ENCODE measurements around the gene GDPD4.

GDPD4 gene

GRCh38 chr11:77181226-77181625 is 120.3 kb downstream of the GDPD4 start:
- ATAC-seq (ENCODE audit: low read depth) (no peak), DNase-seq (ENCODE audit: low spot score) (no peak)
- Histone ChIP-seq H3K36me3 (ENCODE audit: low read depth) (no peaks in the 10 kb centered on the region), H3K4me1 (ENCODE audit: insufficient read depth, poor library complexity, severe bottlenecking) (no peaks in the 10 kb centered on the region), H3K9me3 (ENCODE audit: severe bottlenecking) (no peaks in the 10 kb centered on the region), H3K27ac (ENCODE audit: poor library complexity, severe bottlenecking) (no peak overlapping the region), H3K27me3 (ENCODE audit: insufficient read depth, poor library complexity, severe bottlenecking) (no peaks in the 10 kb centered on the region), H3K4me3 (ENCODE audit: severe bottlenecking) (no peak overlapping the region)
- no peak for TF ChIP-seq CTCF (IDR thresholded peaks at IDR 0.05; ENCODE audit: poor library complexity, severe bottlenecking)

GRCh38 chr11:77180346-77180745 is 121.1 kb downstream of the GDPD4 start:
- no peak for ATAC-seq (ENCODE audit: low read depth)
- H3K27me3 ChIP-seq (ENCODE audit: insufficient read depth, poor library complexity, severe bottlenecking), result no peaks in the 10 kb centered on the region
- DNase-seq (ENCODE audit: low spot score), result no peak
- H3K4me1 ChIP-seq (ENCODE audit: insufficient read depth, poor library complexity, severe bottlenecking), result no peaks in the 10 kb centered on the region
- no peak overlapping the region for H3K27ac ChIP-seq (ENCODE audit: poor library complexity, severe bottlenecking)
- H3K36me3 ChIP-seq (ENCODE audit: low read depth), result no peaks in the 10 kb centered on the region
- H3K9me3 ChIP-seq (ENCODE audit: severe bottlenecking), result no peaks in the 10 kb centered on the region
- no peak overlapping the region for H3K4me3 ChIP-seq (ENCODE audit: severe bottlenecking)
- TF ChIP-seq CTCF (IDR thresholded peaks at IDR 0.05; ENCODE audit: poor library complexity, severe bottlenecking), result no peak

GRCh38 chr11:77179681-77180080 is 121.8 kb downstream of the GDPD4 start:
- H3K27me3 ChIP-seq (ENCODE audit: insufficient read depth, poor library complexity, severe bottlenecking), result no peaks in the 10 kb centered on the region
- no peak for DNase-seq (ENCODE audit: low spot score)
- TF ChIP-seq CTCF (IDR thresholded peaks at IDR 0.05; ENCODE audit: poor library complexity, severe bottlenecking), result no peak
- no peaks in the 10 kb centered on the region for H3K4me1 ChIP-seq (ENCODE audit: insufficient read depth, poor library complexity, severe bottlenecking)
- no peak overlapping the region for H3K27ac ChIP-seq (ENCODE audit: poor library complexity, severe bottlenecking)
- H3K4me3 ChIP-seq (ENCODE audit: severe bottlenecking), result no peak overlapping the region
- no peak for ATAC-seq (ENCODE audit: low read depth)
- no peaks in the 10 kb centered on the region for H3K9me3 ChIP-seq (ENCODE audit: severe bottlenecking)
- no peaks in the 10 kb centered on the region for H3K36me3 ChIP-seq (ENCODE audit: low read depth)

GRCh38 chr11:77179048-77179447 is 122.4 kb downstream of the GDPD4 start:
- Histone ChIP-seq H3K4me3 (ENCODE audit: severe bottlenecking) (no peak overlapping the region), H3K4me1 (ENCODE audit: insufficient read depth, poor library complexity, severe bottlenecking) (no peaks in the 10 kb centered on the region), H3K27me3 (ENCODE audit: insufficient read depth, poor library complexity, severe bottlenecking) (no peaks in the 10 kb centered on the region), H3K27ac (ENCODE audit: poor library complexity, severe bottlenecking) (no peak overlapping the region), H3K9me3 (ENCODE audit: severe bottlenecking) (no peaks in the 10 kb centered on the region), H3K36me3 (ENCODE audit: low read depth) (no peaks in the 10 kb centered on the region)
- DNase-seq (ENCODE audit: low spot score), result no peak
- no peak for ATAC-seq (ENCODE audit: low read depth)
- TF ChIP-seq CTCF (IDR thresholded peaks at IDR 0.05; ENCODE audit: poor library complexity, severe bottlenecking), result no peak

GRCh38 chr11:77178150-77178549 is 123.3 kb downstream of the GDPD4 start:
- no peaks in the 10 kb centered on the region for H3K27me3 ChIP-seq (ENCODE audit: insufficient read depth, poor library complexity, severe bottlenecking)
- TF ChIP-seq CTCF (IDR thresholded peaks at IDR 0.05; ENCODE audit: poor library complexity, severe bottlenecking), result no peak
- H3K4me3 ChIP-seq (ENCODE audit: severe bottlenecking), result no peak overlapping the region
- no peak overlapping the region for H3K27ac ChIP-seq (ENCODE audit: poor library complexity, severe bottlenecking)
- H3K9me3 ChIP-seq (ENCODE audit: severe bottlenecking), result no peaks in the 10 kb centered on the region
- H3K36me3 ChIP-seq (ENCODE audit: low read depth), result no peaks in the 10 kb centered on the region
- no peak for ATAC-seq (ENCODE audit: low read depth)
- DNase-seq (ENCODE audit: low spot score), result no peak
- no peaks in the 10 kb centered on the region for H3K4me1 ChIP-seq (ENCODE audit: insufficient read depth, poor library complexity, severe bottlenecking)

All from RWPE2 (cell line).